Glomerular visceral epithelial cell (primary cell): ENCODE measurements around the gene PALM.
"Not testable (repeated sequence)": the region's sequence is repeated elsewhere in the genome, so short reads cannot be mapped to it uniquely, and the experiment has no call there.

Experiments
- DNase-seq: peaks from one replicate; pipeline ENCODE4 v3.0.0-alpha.2; 2016; ENCODE audit errors: extremely low spot score

PALM gene

DNA sequence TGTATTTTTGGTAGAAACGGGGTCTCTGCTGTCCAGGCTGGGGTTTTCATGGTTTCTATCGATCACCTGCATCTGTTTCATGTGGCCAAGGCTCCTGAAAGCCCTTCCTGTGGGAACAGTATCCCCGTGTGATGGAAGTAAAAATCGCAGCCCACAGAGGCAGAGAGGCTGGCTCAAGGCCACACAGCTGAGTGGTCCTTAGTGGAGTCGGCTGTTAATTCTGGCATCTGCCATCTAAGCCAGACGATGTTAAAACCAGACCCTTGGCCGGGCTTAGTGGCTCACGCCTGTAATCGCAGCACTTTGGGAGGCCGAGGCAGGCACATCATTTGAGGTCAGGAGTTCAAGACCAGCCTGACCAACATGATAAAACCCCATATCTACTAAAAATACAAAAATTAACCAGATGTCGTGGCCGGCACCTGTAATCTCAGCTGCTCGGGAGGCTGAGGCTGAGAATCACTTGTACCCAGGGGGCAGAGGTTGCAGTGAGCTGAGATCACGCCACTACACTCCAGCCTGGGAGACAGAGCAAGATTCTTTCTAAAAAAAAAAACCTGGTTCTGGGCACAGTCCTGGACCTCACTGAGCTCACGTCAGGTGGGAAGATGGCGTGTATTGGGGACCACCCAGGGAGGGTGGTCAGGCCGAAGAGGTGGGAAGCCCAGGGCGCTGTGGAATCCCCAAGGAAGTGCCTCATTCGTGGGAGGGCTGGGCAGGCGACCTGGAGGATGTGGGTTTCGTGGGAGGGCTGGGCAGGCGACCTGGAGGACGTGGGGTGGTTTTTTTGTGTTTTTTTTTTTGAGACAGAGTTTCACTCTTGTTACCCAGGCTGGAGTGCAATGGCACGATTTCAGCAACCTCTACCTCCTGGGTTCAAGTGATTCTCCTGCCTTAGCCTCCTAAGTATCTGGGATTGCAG lies 23.7 kb downstream of the PALM start:
- no peak for DNase-seq

DNA sequence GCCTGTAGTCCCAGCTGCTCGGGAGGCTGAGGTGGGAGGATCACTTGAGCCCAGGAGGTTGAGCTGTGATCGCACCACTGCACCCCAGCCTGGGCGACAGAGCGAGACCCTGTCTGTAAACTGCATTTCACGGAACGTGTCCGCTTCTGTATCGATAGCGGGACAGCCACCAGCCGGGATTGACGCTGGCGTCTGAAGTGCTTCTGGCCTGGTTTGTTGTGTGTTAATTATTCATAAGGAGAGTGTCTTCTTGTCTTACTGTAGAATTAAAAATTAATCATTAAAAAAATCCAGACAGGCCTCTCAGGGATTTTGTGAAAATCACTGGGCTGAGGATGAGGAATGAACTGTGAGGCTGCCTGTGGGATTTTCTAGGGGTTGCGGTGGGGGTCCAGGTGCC lies 26.0 kb downstream of the PALM start:
- peak; percentile 51 for DNase-seq

DNA sequence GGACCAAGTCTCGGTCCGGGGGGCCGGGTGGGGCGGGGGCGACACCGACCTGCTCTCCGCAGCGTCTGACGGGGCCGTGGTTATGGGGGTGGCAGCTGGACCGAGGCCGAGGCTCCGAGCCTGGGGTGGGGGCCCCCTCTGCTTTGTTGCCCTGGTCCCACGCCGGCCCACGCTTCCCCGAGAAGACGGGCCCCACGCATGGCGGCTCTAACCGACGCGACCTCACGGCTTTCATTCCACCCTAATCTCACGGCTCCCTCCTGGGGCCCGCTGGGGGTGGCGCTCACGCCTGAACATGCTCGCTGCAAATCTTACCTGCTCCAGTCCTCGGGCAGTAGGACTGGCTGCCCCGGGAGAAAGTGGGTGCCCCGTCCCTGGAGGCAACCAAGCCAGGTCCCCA lies 27.4 kb downstream of the PALM start:
- no peak for DNase-seq

DNA sequence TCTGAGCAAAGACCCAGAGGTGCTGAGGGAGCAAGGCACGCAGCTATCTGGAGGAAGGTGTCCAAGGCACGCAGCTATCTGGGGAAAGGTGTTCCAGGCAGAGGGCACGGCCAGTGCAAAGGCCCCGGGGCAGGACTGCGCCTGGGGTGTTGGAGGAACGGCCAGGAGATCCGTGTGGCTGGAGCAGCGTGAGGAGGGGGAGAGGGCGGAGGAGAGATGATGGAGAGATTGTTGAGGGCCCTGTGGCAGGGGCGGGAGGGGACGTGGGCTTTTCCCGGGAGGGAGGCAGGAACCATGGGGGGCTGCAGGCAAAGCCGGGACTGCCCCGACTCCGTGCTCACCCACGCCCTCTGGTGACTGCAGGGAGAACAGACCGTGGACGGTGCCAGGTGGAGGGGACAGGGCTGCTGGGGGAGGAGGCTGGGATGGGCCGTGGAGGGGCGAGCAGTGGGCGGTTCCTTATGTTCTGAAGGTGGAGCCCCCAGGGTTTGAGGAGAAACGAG lies 28.9 kb downstream of the PALM start:
- DNase-seq, result peak; percentile 43

DNA sequence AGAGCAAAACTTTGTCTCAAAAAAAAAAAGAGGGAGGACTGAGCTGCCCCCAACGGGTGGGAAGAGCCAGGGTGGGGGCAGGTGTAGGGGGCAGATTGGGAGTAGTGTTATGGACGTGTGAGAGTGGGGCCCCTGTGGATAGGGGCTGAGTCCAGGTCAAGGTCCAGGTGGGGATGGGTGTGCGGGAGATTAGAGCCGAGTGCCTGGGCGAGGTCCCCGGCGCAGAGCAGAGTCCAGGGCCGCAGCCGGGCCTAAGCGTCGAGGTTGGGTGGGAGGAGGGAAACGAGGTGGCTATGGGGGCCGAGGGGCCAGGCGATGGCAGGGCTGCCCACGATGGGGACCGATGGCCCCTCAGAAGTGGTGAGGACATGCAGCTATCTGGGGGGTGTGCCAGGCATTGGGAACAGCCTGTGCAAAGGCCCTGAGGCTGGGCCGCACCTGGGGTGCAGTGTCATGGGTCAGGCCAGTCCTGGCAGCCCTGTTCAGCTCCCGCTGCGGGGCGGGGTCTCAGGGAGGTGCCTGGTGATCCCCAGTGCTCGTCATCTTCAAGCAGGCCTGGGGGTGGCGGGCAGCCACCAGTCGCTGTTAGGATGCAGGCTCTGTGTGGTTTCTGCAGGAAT lies 29.9 kb downstream of the PALM start:
- DNase-seq, result no peak

DNA sequence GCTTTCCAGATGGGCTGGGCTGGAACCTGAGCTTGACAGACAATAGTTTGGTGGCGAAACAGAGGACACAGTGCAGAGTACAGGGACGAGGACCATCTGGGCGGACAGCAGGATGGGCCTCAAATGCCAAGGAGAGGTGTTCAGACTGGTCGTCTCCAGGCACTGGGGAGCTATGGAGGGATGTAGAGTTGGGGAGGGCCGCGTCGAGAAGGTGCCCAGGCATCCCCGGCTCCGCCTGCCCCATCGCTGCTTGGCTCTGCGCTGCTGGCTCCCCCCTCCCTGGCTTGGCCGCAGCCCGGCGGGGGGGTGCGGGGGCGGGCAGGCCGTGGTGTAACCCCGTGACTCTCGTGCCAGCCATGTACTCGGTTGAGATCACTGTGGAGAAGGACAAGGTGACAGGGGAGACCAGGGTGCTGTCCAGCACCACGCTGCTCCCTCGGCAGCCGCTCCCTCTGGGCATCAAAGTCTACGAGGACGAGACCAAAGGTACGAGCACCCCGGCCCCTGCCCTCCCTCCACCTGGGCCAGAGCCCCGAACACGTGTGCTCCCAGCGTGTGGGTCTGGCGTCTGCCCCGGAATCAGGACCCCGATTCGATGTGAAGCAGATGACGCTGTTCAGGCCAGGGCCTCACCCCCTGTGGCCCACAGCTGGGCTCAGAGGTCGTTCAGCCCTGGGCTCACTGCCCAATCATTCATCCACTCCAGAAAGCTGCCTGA lies 31.4 kb downstream of the PALM start:
- no peak for DNase-seq

DNA sequence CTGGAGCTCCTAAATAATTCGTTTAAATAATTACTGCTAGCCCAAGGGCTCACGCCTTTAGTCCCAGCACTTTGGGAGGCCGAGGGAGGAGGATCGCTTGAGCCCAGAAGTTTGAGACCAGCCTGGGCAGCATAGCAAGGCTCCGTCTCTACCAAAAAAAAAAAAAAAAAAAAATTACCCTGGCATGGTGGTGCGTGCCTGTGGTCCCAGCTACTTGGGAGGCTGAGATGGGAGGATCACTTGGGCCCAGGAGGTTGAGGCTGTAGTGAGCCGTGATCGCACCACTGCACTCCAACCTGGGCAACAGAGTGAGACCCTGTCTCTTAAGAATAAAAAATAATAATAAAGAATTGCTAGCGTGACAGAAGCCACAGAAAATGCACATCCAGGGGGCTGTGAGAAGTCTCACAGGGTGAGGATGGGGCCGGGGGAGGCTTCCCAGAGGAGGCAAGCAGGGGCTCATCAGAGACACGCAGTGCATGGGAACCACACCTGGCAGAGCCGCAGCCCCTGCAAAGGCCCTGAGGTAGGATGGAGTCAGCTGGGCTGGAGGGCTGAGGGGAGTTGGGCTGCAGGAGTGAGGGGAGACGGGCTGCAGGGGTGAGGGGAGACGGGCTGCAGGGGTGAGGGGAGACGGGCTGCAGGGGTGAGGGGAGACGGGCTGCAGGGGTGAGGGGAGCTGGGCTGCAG lies 32.2 kb downstream of the PALM start:
- not testable (repeated sequence) for DNase-seq

DNA sequence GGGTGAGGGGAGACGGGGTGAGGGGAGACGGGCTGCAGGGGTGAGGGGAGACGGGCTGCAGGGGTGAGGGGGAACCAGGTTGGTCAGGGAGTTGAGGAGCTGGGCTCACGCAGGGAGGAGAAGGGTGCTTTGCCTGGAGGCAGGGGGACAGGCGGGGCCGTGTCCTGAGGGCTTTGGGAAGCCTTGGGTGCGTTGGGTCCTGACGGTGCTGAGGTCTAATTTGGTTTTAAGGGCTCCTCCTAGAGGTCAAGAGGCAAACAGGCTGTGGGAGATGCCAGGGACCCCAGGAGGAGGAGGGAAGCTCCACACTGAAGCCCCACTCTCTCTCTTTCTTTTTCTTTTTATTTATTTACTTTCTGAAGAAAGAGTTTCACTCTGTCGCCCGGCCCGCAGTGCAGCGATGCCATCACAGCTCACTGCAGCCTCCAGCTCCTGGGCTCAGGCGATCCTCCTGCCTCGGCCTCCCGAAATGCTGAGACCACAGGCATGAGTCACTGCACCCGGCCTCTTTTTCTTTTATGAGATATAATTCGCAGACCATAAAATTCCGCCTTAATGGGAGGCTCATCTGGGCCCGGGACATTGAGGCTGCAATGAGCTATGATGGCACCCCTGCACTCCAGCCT lies 32.9 kb downstream of the PALM start:
- DNase-seq, result no peak

DNA sequence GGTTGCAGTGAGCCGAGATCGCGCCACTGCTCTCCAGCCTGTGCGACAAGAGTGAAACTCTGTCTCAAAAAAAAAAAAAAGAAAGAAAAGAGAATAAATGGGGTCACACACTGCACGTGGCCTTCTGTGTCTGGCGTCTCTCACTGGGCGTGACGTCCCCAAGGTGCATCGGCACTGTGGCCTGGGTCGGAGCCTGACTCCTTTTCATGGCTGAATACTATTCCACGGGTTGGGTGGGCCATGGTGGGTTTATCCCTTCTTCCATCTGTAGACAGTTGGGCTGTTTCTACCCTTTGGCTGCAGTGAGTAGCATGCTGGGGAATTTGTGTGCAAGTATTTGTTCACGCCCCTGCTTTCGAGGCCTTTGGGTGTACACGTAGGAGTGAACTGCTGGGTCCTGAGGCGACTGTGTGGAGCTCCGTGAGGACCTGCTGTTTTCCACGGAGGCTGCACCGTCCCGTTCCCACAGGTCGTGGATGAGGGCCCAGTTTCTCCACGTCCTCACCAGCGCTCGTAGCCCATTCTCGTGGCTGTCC lies 33.9 kb downstream of the PALM start:
- no peak for DNase-seq

DNA sequence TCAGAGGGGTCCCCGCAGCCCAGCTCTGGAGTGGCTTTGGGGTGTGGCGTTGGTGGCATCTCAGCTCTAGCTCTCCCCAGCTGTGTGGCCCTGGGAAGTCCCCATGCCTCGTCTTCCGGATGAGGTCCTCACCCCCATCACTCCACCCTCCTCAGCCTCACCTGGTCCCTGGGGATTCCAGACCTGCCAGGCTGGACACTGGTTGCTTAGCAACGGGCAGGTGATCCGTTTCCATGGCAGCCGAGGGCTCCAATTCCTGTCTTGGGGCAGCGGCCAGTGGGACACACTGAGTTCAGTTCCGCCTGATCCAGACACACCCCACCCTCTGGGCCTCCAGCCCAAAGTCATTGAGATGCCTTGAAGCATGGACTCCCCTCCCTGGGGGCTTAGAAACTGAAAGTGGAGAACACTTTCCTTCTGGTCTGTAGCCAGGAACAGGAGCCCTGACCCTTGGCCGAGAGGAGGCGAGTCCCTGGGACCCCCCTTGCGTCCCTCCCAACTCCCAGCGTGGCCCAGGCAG lies 34.5 kb downstream of the PALM start:
- DNase-seq, result no peak

DNA sequence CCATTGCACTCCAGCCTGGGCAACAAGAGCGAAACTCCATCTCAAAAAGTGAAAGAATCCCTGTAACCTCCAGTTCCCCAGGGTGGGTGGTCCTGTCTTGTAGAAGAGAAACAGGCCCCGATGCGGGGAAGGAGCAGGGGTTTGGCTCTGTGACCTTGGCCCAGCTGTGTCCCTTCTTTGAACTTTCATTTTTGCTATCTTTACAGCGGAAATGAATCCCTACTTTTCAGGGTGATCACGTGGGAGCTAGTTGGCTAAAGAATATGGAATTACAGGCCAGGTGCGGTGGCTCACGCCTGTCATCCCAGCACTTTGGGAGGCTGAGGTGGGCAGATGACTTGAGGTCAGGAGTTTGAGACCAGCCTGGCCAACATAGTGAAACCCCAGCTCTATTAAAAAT lies 36.4 kb downstream of the PALM start:
- not testable (repeated sequence) for DNase-seq

DNA sequence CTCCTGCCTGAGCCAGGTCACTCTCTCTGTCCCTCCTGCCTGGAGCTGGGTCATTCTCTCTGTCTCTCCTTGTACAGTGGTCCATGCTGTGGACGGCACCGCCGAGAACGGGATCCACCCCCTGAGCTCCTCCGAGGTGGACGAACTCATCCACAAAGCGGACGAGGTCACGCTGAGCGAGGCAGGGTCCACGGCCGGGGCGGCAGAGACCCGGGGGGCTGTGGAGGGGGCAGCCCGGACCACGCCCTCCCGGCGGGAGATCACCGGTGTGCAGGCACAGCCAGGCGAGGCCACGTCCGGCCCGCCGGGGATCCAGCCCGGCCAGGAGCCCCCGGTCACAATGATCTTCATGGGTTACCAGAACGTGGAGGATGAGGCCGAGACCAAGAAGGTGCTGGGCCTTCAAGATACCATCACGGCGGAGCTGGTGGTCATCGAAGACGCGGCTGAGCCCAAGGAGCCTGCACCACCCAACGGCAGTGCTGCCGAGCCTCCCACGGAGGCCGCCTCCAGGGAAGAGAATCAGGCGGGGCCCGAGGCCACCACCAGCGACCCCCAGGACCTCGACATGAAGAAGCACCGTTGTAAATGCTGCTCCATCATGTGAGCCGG lies 37.6 kb downstream of the PALM start:
- no peak for DNase-seq

DNA sequence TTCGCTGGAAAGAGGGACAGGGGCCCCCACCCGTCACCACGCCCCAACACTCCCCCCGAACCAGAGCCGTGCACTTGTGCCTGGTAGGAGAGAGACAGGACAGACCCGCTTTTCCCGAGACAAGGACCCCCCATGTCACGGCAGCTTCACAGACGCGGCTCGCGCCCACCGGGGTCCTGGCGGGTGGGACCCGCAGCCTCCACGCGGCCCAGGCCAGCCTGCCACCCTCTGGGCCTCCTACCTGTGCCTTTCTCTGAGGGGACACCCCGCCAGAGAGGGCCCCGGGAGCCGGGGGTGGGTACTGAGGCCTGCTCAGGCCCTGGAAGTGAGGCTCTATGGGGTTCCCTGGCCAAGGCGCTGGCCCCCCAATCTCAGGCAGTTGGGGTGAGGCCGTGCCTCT lies 38.2 kb downstream of the PALM start:
- no peak for DNase-seq

DNA sequence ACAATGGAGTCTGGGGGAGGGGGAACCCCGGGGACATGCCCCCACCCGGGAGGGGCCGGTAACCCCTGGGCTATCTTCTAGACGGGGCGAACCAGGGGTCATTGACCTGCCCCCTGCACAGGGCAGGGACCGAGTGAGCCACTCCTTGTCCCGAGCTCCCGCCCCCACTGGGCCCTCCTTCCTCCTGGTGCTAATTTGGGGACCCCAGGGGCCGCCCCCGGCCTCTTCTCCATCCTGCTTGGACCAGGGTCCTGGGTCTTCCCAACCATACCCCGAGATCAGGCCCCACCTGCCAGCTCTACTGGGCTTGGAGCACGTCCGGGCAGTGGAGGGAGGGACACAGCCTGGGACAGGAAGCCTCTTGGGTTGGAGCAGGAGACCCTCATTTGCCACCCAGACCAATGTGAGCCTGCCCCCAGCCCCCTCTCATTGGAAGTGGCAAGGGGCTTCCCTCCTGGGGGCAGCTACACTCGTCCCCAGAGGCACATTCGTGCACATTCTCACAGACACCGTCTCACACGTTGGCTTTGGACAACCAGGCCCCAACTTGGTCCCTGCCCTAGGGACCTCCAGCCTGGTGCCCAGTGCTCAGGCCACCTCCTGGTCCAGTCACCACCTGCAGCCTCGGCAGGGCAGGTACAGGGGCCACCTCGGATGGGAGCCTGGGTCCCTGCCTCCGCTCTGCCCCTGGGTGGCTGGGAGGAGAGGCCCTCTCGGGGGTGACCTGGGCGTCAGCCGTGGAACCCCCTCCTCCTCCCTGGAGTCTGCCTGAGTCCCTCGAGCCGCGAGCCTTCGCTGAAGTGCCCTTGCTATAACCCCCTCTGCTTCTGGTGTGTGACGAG lies 38.9 kb downstream of the PALM start:
- DNase-seq, result no peak

DNA sequence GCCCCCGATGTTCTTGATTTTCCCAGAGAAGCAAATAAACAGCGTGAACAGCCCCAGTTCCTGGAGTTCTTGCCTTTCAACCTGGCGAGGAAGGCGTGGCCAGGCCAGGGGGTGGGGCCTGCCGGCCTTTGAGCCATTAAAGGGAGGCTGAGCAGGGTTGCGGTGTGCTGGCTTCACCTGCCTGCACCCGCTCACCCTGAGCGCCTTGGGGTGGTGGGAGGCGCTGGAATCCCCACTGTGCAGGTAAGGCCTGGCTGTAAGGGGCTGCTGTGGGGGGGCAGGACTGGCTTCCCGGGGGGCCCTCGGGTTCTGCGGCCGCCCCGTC lies 39.5 kb downstream of the PALM start:
- DNase-seq, result no peak

DNA sequence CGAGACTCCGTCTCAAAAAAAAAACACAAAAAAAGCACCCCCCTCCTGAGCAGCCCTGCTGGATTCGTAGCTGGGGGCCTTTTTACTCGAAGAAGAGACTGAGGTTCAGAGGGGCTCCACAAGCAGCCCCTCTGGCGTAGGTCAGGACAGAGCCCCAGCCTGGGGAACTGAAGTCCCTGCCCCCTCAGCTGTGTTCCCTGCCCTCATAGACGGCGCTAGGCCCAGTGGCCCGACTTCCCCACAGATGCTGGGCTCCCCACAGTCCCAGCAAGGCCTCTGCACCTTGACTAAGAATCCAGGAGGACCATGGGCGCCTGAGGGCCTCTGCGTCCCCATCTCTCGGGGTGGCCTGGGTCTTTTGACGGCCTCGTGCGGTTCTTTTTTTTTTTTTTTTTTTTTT lies 41.1 kb downstream of the PALM start:
- DNase-seq, result no peak

DNA sequence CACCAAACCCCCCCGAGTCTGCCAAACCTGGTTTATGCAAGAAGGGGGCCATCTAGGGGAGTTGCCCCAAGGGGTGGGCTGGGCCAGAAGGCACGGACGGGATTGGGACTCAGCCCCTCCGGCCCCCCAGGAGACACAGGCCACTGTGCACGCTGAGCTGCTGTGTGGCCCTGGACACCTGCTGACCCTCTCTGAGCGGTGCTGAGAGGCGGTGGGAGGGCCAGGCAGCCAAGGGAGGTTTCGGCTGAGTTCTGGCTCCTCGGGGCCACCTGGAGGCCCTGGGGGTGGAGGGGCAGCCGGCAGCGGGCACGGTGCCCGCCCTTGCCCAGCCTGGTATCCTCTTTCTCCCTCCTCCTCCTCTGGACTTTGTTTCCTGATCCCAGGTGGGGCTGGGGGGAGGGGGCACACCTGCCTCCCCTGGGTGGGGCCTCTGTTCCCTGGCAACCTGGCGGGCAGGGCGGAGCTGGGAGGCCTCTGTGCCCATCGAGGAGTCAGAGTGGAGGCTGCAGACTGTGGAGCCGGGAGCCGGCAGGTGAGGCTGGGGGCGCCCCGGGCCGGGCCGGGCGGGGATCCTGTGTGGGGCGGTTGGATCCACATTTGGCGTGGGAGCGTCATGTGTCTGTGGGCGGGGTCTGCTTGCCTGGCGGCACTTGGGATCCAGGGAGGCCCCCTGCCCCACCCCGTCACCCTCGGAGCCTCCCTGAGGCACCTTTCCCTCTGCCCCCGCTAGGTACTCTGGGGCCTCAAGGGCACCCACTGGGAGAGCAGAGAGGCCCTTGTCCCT lies 42.1 kb downstream of the PALM start, which contains the start of gene MISP:
TSS of gene MISP (plus strand) at position 473 of the 784 bp plus-strand sequence. CDS start 5,835 bp downstream, outside the sequence.
- no peak for DNase-seq

DNA sequence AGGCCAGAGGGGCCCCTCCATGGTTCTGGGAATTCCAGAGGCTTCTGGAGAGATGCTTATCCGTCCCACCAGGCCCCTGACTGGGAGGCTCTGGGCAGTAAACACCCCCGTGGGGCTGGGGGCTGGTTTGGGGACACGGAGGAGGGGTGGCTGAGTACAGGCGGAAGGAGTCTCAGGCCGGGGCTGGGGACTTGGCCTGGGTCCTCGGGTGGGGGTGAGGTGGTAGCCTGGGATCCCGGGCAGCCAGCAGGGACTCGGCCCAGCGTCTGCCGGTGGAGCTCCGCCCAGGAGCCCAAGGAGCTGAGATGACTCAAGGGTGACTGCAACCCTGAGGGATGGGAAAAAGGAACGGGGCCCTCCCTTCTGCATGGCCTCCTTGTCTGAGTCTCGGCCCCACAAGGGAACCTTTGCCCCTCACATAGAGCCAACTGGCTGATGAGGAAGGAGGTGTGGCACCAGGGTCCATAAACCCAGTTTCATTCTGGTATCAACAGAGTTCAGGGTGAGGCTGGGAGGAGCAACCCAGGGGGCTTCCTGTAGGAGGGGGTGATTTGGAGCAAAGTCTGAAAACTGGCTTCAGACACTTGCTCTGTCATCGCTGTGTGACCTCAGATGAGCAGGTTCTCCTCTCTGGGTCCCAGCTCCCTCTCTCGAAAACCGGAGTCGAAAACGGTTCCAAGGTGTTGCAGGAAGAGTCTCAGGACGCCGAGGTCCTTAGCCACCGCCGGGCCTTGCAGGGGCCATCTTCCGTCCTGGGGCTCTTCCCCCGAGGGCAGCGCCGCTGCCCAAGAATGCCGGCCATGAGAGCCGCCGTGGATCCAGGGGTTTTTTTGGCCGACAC lies 43.0 kb downstream of the PALM start:
- peak; percentile 76 for DNase-seq
